Prostate gland (tissue), 2 donors: ENCODE measurements around the gene HOXD9.

Experiments
- POLR2A ChIP-seq: fragments of 450-650 bp; IDR thresholded peaks from one replicate; pipeline ENCODE4 v1.6.1; 2016; ENCODE audit warnings: antibody characterized with exemption, mild to moderate bottlenecking
- TF ChIP-seq, protein P1 (sequence below), 4 experiments: fragments of 200-600 bp in 2 of 4; fragments of 450-650 bp in 2 of 4; sonication (generic) in 2 of 4; IDR thresholded peaks; 1 replicate in 3 of 4; 2 replicates in 1 of 4; pipeline ENCODE4 v1.5.1; 2016 to 2019; ENCODE audit warnings: antibody characterized with exemption in 4 of 4, mild to moderate bottlenecking in 2 of 4, moderate library complexity in 2 of 4

DNA sequence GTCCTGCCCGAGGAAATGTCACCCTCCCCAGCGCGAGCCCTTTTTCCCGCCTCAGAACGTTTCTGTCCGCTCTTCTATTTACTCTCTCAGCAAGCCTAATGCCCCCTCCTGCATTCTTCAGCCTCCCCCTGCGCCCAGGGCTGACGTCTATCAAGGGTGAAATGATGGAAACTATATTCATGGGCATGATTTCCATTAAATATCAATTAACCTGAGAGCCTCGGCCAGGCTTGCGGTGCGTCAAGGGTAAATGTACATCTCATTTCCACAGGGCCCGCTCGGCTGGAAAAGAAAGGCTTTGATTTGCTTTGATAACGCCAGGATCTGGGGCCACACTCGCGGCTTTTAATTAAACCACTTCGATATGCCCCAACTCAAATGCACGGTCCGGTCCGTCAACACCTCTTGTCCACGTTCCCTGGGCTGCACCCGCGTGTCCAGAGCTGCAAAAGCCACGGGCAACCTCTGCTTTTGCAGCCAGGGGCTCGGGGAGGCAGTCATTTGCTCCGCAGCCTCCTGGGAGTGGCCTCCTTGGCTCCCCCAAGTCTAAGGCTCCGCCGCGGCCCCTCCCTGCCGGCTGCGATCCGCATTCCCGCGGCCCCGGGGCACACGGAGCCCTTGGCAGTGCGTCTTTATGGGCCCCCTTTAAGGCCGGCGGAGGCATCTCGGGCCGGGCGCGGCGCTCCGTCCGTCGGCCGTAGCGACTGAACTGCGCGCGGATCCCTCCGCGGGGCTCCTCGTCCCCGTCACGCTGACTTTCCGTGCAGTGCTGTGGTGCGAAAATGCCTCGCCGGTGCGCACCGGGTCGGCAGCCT lies 6.7 kb downstream of the HOXD9 start, which contains the start of gene HOXD8:
- TF ChIP-seq, protein P1, sequence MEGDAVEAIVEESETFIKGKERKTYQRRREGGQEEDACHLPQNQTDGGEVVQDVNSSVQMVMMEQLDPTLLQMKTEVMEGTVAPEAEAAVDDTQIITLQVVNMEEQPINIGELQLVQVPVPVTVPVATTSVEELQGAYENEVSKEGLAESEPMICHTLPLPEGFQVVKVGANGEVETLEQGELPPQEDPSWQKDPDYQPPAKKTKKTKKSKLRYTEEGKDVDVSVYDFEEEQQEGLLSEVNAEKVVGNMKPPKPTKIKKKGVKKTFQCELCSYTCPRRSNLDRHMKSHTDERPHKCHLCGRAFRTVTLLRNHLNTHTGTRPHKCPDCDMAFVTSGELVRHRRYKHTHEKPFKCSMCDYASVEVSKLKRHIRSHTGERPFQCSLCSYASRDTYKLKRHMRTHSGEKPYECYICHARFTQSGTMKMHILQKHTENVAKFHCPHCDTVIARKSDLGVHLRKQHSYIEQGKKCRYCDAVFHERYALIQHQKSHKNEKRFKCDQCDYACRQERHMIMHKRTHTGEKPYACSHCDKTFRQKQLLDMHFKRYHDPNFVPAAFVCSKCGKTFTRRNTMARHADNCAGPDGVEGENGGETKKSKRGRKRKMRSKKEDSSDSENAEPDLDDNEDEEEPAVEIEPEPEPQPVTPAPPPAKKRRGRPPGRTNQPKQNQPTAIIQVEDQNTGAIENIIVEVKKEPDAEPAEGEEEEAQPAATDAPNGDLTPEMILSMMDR (IDR thresholded peaks at IDR 0.05): peak in 1 of 4 experiments; percentile 20
- no peak for TF ChIP-seq POLR2A
